GM19023 (cell line): Measurements from ENCODE around the gene ISY1.
"Not testable (repeated sequence)": the region's sequence is repeated elsewhere in the genome, so short reads cannot be mapped to it uniquely, and the experiment has no call there.

Source experiments
- ATAC-seq: cut with Tn5 transposase; IDR thresholded peaks from one replicate; pipeline ENCODE4 v1.9.1; 2021; ENCODE audit warnings: mild to moderate bottlenecking, moderate library complexity; ENCODE audit not compliant: unreplicated experiment

Gene ISY1

GRCh38 chr3:129121016-129121791, 39.7 kb downstream of the ISY1 start:
- peak; percentile 33 for ATAC-seq

GRCh38 chr3:129120254-129121004, 40.4 kb downstream of the ISY1 start:
- ATAC-seq, result peak; percentile 58

GRCh38 chr3:129119365-129120100, 41.3 kb downstream of the ISY1 start:
- no peak for ATAC-seq

- no peak for ATAC-seq
Observed at GRCh38 chr3:129118745-129119144, 42.1 kb downstream of the ISY1 start.

GRCh38 chr3:129117134-129117533, 43.7 kb downstream of the ISY1 start:
- no peak for ATAC-seq

- no peak for ATAC-seq
Observed at GRCh38 chr3:129116482-129116946, 44.3 kb downstream of the ISY1 start.

GRCh38 chr3:129114455-129114854, 46.4 kb downstream of the ISY1 start:
- no peak for ATAC-seq

GRCh38 chr3:129112308-129113052, 48.4 kb downstream of the ISY1 start:
- ATAC-seq, result no peak

GRCh38 chr3:129111076-129111780, 49.6 kb downstream of the ISY1 start:
- not testable (repeated sequence) for ATAC-seq

GRCh38 chr3:129107793-129108192, 53.1 kb downstream of the ISY1 start:
- no peak for ATAC-seq

- ATAC-seq, result no peak
Observed at GRCh38 chr3:129106866-129107565, 53.8 kb downstream of the ISY1 start.

- no peak for ATAC-seq
Observed at GRCh38 chr3:129106320-129106719, 54.5 kb downstream of the ISY1 start.

GRCh38 chr3:129105862-129106261, 55.0 kb downstream of the ISY1 start:
- ATAC-seq, result no peak

GRCh38 chr3:129104498-129105079, 56.3 kb downstream of the ISY1 start:
- no peak for ATAC-seq

- ATAC-seq, result no peak
Observed at GRCh38 chr3:129104051-129104450, 56.8 kb downstream of the ISY1 start.

- ATAC-seq, result no peak
Observed at GRCh38 chr3:129103296-129103695, 57.6 kb downstream of the ISY1 start.

- no peak for ATAC-seq
Observed at GRCh38 chr3:129101370-129102138, 59.3 kb downstream of the ISY1 start.

- ATAC-seq, result no peak
Observed at GRCh38 chr3:129100274-129100673, 60.6 kb downstream of the ISY1 start.
